HG02938 (cell line): ENCODE data around the gene METAP1.
"Not testable (repeated sequence)": the region's sequence is repeated elsewhere in the genome, so short reads cannot be mapped to it uniquely, and the experiment has no call there.

Experiments
- ATAC-seq: cut with Tn5 transposase; IDR thresholded peaks from one replicate; pipeline ENCODE4 v1.9.1; 2021; ENCODE audit warnings: mild to moderate bottlenecking, moderate library complexity; ENCODE audit not compliant: unreplicated experiment

METAP1 gene

DNA sequence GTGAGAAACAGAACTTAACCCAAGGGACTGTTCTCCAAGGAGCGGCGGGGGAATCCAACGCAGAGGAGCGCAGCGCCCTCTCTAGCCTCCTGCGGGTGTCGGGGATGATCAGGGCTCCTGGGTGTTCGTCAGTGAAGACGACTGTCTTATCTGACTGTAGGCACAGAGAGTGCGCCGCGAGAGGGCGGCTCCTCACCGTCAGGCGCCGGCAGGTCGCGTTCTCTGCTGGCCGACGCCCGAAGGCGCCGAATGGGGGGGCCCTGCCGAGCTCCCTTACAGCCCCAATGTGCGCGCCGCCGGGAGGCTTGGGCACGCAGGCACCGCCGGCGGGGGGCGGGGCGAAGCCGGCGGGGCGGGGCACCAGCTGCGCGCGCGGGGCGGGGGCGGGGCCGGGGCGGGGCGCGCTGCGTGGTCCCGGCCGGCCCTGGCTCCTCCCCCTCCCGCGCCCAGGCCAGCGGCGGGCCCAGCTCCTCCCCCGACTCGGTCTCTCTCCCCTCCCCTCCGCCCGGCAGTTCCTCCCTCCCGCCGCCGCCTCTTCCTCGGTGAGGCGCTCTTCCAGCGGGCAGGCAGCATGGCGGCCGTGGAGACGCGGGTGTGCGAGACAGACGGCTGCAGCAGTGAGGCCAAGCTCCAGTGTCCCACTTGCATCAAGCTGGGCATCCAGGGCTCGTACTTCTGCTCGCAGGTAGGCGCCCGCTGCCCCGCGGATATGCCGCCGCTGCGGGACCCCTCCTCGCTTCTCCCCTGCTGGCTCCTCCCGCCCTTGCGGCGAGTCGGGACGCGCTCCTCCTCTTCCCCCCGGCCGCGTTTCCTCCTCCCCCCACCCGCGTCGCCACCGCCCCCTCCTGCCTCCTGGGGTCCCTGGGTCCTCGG lies at the start of gene METAP1:
Gene METAP1 (plus strand): TSS at position 539 of the 873 bp plus-strand sequence. CDS start 33 bp downstream, at position 572.
- peak; percentile 88 for ATAC-seq

DNA sequence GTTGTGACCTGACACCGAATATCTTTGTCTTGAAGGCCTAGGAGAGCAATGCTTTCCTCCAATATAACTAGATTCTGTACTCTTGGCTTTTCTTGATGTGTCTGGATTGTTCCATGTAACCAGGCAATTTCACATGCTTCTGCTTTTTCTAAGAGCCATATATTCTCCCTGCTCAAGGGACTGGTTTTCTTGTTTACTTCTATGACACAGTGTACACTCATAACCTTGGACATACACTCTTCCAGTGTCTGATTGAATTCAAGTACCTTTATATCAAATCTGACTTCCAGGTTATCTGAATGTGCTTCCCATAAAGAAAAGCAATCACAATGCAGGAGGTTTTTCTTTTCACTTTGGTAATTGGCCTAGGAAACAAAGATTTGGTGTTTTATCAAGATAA lies 49.2 kb upstream of the METAP1 start:
- no peak for ATAC-seq

DNA sequence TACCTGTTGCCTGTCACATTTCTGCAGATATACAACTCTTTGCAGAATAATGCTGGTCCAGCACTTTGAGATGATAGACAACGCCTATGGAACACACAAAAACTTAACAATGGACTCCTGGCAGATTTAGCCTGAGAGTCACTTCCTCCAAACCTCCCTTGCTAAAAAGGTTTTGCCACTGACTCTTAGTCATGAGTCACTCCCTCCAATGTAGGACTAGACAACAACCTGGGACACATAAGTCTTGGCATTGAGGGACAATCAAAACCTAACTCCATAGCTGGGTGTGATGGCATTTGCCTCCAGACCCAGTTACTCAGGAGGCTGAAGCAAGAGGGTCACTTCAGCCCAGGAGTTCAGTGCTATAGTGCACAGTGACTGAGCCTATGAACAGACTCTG lies 44.6 kb upstream of the METAP1 start:
- no peak for ATAC-seq

DNA sequence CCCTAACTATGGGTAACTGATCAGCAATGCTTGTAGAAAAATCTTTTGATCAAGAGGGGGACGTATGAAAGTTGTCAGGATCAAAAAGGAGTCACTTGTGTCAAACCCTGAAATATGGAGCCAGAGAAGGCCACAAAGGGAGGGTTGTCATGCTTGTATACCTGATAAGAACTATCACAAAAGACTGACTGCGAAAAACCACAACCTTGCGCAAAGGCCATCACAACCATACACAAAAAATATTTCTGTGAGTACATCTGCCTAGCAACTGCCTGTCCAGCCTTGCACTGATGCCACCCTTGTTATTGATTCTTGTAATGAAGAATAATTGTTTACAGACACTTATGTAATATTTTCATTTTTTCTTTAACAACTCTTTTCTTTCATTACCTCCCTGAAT lies 43.8 kb upstream of the METAP1 start:
- no peak for ATAC-seq

DNA sequence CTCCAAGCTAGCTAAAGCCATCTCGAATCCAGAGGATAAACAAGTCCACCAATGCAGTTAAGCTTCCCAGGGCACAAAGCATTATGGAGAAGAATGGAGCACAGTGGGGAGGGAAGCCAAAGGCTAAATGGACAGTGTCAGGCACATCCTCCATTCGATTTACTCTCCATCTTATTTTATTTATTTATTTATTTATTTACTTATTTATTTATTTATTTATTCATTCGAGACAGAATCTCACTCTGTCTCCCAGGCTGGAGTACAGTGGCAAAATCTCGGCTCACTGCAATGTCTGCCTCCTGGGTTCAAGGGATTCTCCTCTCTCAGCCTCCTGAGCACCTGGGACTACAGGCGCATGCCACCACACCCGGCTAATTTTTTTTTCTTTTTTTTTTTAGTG lies 40.3 kb upstream of the METAP1 start:
- no peak for ATAC-seq

DNA sequence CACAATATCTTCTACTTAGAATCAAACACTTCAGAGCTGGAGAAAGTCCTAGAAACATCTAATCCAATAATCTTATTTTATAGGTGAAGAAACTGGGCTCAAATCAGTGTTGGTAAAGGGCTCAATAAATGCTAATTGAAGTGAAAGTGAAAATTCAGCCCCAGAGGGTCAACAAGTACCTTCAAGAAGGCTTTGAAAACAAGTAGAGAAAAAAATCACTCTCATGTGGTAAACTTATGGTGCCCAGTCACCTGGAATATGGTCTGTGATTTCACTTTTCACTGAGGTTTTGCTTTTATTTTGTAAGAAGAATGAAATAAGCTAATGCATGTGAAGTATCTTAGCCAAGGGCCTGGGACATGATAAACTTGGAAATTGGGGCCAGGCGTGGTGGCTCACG lies 37.5 kb upstream of the METAP1 start:
- ATAC-seq: no peak

DNA sequence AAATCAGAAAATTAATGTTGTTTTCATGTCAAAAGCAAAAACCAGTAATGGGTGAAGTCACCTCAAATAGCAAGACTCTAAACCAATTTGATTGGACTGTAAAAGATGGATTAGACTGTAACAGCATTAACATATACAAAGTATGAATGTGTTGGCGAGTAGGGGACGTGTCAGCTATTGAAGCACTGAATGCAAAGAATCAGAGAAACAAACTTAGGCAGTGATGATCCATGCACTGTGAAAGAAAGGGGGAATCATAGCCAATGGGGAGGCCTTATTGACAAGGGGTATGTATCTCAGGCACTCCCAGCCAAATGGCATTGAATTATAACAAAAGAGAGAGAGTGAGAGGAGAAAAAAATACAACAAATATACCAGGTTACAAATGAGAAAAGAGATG lies 36.1 kb upstream of the METAP1 start:
- no peak for ATAC-seq

DNA sequence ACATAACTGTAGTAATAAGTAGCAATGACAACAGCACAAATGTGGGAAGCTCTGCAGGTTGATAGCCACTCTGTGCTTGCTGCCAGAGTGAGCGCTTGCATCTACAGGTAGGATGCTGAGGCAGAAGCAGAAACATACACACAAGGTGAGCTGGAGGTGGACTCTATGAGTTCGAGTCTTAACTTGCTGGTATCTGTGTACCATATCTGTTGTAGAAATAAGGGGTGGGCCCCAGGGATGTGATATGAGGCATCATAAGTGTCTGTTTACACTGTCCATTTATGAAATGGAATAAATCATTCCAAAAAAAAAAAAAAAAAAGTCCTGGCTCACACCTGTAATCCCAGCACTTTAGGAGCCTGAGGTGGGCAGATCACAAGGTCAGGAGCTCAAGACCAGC lies 33.8 kb upstream of the METAP1 start:
- no peak for ATAC-seq

DNA sequence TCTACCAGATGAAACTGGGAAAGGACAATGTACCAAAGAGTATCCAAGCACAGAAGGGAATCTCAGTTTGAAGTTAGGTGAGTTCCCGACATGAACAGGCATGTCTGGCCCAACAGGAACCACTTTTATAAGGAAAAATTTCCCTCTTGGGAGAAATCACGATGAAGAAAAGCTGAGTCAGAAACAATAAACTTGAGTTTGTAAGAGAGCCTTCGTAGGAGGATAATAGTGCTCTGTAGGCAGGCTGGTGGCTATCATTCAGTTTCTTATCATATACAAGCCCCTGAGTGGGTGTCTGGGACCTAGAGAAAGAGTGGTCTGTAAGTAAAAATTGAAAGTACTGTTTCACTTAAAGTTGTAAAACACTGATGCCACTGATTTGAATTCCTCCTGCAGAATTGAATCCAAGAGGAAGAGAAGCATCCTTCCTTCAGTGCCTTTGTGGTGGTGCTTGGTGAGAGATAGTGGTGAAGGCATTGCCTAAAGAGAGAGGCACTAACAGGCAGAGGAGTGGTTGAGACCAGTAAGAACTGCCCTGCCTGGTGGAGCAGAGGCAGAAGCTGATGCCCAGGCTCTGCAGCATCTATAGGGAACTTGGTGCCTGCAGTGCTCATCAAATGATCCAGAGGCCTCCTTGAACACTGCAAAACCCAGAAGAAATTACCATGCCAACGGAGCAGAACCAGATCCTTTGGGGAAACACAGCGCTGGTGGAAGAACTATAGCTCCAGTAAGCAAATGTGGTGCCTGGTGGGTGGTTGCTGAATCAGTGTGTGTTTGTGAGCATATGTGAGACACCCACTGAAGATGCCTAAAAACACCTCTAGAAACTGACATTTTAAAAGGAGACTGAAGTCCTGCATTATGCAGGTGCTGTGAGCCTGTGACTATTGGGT lies 31.7 kb upstream of the METAP1 start:
- ATAC-seq: no peak

DNA sequence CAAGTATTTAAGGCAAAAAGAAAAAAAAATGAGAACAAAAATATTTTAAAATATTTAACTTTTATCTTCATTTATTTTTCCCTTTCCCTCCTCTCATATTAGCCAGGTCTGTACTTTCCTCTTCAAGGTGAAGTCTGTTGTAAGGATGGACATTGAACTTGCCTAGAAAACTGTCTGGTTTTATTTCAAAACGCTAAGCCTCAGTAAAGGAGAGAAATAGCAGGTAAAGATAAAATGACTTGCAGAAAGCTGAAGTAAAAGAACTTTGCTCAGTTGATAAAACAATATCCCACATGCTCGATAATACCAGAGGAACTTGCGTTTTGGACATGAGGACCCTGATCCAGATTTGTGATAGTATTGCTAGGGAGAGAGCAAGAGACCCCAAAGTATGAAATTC lies 28.6 kb upstream of the METAP1 start:
- no peak for ATAC-seq

DNA sequence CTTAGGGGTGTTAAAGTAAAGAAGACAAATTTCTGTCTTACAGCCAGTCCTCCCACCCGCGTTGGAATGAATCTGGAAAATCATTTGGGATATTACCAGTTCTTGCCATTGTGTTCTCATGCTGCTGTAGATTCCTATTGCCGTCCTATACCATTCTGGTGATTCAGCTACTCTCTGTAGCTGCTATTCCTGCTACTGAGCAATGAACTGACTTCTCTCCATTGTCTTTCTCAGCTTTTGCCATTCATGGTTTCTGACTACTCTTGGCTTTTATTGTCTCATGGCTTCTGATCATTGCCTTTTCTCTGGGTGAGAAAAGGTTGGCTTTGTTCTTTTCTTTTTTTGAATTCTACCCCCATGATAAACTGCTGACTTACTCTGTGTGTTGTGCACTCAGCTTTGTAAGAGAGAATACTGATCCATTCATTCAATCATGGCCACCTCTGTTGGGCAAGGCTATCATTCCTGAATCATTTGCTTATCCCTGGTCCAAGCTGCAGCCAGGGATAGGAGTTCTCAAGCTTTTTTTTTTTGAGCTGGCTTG lies 27.7 kb upstream of the METAP1 start:
- ATAC-seq: no peak

DNA sequence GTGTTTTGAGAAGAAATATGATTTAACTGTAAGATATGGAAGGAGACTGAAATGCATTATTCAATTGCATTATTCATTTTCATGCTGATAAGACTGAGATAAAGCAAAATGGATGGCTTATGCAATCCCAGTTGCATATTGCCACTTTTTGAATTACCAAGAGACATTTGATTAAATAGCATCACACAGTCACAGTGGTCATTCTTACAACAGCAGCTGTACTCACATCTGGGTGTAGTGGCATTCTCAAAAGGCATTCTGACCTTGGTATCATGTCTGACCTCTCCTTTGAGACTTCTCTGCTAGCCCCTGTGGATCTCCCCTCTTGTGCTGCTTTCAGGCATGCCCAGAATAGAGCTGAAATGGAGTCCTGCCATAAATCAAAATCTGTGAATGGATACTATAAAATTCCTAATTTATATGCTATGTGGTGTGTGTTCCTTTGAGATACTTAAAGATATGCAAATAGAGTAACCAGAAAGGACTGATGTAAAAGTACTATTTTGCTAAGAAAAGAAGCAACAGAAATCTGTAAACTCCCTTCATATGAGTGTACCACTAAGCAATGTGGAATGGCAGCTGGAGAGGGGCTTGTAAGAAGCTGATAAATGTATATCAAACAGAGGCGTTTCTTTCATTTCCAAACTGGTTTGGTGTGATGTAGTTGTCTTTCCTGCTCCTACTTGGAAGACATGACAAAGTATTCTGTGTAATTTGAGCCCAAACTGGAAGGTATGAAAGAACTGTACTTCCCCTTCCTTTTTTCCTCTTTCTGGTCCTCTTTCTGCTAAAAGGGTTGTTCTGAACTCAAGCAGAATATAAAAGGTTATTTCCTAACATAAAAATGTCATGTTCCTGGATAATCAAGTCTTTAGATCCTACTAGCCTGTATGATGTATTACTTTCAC lies 25.4 kb upstream of the METAP1 start:
- no peak for ATAC-seq

DNA sequence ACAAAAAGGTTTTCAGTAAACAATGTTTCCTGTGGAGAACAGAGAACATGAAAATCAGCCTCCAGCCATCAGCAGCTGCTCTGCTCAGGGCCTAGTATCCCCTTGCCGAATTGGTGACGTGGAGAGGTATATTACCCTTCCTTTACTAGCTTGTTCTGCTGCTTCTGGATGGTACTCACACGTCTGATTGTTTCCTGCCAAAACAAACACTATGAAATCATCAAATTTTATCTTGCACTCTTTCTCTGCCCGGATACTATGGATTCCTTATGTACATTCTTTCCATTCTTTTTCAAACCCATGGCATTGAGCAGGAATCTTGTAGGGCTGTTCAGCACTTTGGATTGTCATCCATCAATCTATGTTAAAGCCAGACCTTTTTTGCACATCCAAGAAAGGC lies 18.8 kb upstream of the METAP1 start:
- no peak for ATAC-seq

DNA sequence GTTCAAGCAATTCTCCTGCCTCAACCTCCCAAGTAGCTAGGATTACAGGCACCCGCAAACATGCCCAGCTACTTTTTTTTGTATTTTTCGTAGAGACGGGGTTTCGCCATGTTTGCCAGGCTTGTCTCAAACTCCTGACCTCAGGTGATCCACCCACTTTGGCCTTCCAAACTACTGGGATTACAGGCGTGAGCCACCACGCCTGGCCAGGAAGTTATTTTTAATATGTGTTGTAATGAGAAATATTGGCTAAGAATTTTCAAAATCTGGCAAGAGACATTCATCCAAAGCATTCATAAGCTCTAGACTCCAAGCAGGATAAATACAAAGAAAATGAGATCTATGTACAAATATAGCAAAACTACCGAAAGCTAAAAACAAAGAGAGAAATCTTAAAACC lies 18.0 kb upstream of the METAP1 start:
- ATAC-seq: no peak

DNA sequence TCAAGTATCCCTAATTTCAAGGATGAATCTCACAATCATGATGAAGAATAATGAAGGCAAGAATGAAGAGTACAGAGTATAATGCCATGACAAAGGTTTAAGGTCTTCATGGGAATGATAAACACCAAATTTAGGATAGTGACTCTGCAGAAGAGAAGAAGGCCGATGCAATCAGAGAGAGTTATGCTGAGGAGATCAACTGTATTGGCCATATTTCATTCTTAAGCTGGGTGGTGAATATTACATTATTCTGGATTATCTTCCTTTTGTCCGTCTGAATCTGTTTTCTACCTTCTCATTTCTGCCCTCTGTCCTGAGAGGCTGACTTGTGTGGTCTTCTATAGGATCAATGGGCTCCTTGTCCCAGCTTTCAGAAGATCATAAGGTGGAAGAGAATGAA lies 7.8 kb upstream of the METAP1 start:
- ATAC-seq: no peak

DNA sequence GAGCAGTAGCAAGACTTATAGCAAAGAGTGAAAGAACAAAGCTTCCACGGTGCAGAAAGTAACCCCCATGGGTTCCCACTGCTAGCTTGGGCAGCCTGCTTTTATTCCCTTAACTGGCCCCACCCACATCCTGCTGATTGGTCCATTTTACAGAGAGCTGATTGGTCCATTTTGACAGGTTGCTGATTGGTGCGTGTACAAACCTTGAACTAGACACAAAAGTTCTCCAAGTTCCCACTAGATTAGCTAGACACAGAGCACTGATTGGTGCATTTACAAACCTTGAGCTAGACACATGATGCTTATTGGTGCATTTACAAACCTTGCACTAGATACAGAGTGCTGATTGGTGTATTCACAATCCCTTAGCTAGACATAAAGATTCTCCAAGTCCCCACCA lies 2.7 kb upstream of the METAP1 start:
- not testable (repeated sequence) for ATAC-seq

DNA sequence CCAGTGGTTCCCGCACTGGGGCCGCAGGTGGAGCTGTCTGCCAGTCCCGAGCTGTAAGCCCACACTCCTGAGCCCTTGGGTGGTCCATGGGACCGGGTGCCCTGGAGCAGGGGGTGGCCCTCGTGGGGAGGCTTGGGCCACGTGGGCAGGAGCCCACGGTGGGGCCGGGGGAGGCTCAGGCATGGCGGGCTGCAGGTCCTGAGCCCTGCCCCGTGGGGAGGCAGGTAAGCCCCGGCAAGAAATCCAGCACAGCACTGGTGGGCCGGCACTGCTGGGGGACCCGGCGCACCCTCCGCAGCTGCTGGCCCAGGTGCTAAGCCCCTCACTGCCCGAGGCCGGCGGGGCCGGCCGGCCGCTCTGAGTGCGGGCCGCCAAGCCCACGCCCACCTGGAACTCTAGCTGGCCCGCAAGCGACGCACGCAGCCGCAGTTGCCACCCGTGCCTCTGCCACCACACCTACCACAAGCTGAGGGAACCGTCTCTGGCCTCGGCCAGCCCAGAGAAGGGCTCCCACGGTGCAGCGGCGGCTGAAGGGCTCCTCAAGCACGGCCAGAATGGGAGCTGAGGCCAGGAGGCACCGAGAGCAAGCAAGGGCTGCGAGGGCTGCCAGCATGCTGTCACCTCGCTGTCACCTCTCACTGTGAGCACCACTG lies 2.0 kb upstream of the METAP1 start:
- no peak for ATAC-seq

DNA sequence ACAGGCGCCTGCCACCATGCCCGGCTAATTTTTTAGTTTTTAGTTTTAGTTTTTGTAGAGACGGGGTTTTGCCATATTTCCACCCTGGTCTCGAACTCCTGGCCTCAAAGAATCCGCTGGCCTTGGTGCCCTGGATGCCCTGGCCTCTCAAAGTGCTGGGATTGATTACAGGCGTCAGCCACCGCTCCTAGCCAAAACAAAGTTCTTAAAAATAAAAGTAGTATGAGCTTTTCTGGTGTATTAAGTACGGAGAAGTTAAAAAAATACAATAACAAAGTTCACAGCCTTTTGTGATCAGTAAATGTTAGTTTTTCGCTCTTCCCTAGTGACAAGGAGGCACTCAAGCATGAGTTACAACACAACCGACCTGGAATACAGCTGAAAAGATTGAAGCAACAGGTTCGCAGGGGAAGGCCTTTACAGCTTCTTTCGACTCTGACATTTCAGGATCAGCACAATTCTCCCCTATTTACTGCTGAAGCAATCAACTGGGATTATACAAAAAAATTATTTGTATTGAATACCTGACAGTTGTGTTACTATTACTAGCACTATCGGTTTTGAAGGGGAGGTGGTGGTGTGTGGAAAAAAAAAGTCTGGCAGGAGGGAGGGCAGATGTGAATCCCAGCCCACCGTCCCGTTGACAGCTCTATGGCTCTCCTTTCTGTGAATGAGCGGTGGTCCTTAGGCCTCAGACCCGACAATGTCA lies 893 bp upstream of the METAP1 start:
- ATAC-seq: no peak

DNA sequence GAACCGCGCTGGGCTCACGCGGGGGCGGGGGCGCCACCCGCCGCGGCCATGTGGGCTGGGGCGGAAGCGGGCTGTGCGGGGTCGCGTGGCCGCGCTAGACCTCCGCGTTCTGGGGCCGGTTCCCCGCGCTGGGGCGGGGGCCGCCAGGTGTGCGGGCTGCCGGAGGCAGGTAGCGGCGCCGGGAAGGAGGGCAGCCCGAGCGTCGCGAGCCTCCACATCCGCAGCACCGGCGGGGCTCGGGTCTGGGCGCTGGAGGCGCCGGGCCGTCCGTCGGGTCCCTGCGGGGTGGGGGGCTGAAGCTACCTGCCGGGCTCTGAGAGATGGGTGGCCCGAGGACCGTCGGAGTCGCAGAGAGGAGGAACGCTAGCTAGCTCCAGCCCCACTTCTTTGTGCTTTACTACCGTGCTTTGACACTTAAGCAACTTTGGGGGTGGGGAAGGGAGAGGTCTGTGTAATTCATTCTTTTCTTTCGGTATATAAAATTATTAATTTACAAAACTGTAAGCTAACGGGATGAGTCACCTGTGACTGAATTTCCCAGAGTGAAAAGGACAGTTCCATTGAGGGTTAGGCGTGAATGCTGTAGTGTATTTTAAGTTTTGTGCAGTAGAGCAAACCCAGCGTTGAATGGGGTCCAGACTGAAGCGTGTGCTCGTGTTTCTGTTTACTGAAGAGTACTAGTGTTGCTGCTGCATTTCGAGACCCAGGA lies 689 bp downstream of the METAP1 start:
- peak; percentile 17 for ATAC-seq
